Stimulated activated CD8-positive, alpha-beta memory T cell treated with anti-CD3 and anti-CD28 coated beads, Interleukin-15, amount 100 ng/mL, for 4 hours (primary cell): Measurements from ENCODE around the gene BMI1.
"Not testable (repeated sequence)": the region's sequence is repeated elsewhere in the genome, so short reads cannot be mapped to it uniquely, and the experiment has no call there.

Experiments
- DNase-seq, 2 donors: peaks; one replicate each; pipeline ENCODE4 v3.0.0-alpha.2; 2020; ENCODE audit warnings: low read depth in 2 of 2

Gene BMI1

GRCh38 chr10:22339761-22340328 lies 18.9 kb downstream of the BMI1 start:
- DNase-seq: no peak

GRCh38 chr10:22340329-22341189 lies 19.7 kb downstream of the BMI1 start:
- DNase-seq: no peak

- DNase-seq: no peak
Measured at GRCh38 chr10:22341190-22341925, 20.5 kb downstream of the BMI1 start.

GRCh38 chr10:22341926-22342196 lies 21.0 kb downstream of the BMI1 start:
- no peak for DNase-seq

- no peak for DNase-seq
Measured at GRCh38 chr10:22342421-22342820, 21.5 kb downstream of the BMI1 start.

GRCh38 chr10:22343731-22344130 lies 22.8 kb downstream of the BMI1 start:
- no peak for DNase-seq

- DNase-seq: no peak
Measured at GRCh38 chr10:22344249-22344648, 23.4 kb downstream of the BMI1 start.

- DNase-seq: no peak
Measured at GRCh38 chr10:22344781-22345300, 23.9 kb downstream of the BMI1 start.

- no peak for DNase-seq
Measured at GRCh38 chr10:22345301-22346095, 24.6 kb downstream of the BMI1 start, which contains the start of gene SPAG6. Gene SPAG6 (plus strand): TSS chr10:22345496. CDS start chr10:22345612, 116 bp downstream.

- no peak for DNase-seq
Measured at GRCh38 chr10:22346096-22346661, 25.3 kb downstream of the BMI1 start.

GRCh38 chr10:22349755-22350154 lies 28.9 kb downstream of the BMI1 start:
- no peak for DNase-seq

GRCh38 chr10:22351131-22351703 lies 30.3 kb downstream of the BMI1 start:
- no peak for DNase-seq

- no peak for DNase-seq
Measured at GRCh38 chr10:22356324-22356873, 35.5 kb downstream of the BMI1 start.

- not testable (repeated sequence) for DNase-seq
Measured at GRCh38 chr10:22357770-22358169, 36.9 kb downstream of the BMI1 start.

- no peak for DNase-seq
Measured at GRCh38 chr10:22363305-22363704, 42.4 kb downstream of the BMI1 start.

GRCh38 chr10:22364407-22365140 lies 43.7 kb downstream of the BMI1 start:
- DNase-seq: no peak

GRCh38 chr10:22365233-22365632 lies 44.3 kb downstream of the BMI1 start:
- no peak for DNase-seq

- no peak for DNase-seq
Measured at GRCh38 chr10:22365644-22366434, 44.9 kb downstream of the BMI1 start.

GRCh38 chr10:22366435-22366703 lies 45.5 kb downstream of the BMI1 start:
- DNase-seq: no peak

- DNase-seq: no peak
Measured at GRCh38 chr10:22366771-22367170, 45.9 kb downstream of the BMI1 start.
